ENCODE data around the gene LMBR1L.
"Not testable (repeated sequence)": the region's sequence is repeated elsewhere in the genome, so short reads cannot be mapped to it uniquely, and the experiment has no call there.

Gene LMBR1L

GRCh38 chr12:49138587-49138986 lies 27.9 kb upstream of the LMBR1L start:
- ATAC-seq, result no peak
- TF ChIP-seq ZC3H10 (CRISPR knock-in tag; IDR thresholded peaks at IDR 0.05) (no peak), ZNF565 (CRISPR knock-in tag; conservative IDR thresholded peaks at IDR 0.05; ENCODE audit: low read depth) (no peak), TCF4 (CRISPR knock-in tag; IDR thresholded peaks at IDR 0.05; ENCODE audit: borderline replicate concordance) (no peak), BACH2 (CRISPR knock-in tag; IDR thresholded peaks at IDR 0.05; ENCODE audit: borderline replicate concordance) (no peak)
- TF ChIP-seq, protein P1, sequence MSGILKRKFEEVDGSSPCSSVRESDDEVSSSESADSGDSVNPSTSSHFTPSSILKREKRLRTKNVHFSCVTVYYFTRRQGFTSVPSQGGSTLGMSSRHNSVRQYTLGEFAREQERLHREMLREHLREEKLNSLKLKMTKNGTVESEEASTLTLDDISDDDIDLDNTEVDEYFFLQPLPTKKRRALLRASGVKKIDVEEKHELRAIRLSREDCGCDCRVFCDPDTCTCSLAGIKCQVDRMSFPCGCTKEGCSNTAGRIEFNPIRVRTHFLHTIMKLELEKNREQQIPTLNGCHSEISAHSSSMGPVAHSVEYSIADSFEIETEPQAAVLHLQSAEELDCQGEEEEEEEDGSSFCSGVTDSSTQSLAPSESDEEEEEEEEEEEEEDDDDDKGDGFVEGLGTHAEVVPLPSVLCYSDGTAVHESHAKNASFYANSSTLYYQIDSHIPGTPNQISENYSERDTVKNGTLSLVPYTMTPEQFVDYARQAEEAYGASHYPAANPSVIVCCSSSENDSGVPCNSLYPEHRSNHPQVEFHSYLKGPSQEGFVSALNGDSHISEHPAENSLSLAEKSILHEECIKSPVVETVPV (CRISPR knock-in tag; IDR thresholded peaks at IDR 0.05), result no peak

- ATAC-seq, result no peak
- no peak for TF ChIP-seq BACH2 (CRISPR knock-in tag; IDR thresholded peaks at IDR 0.05; ENCODE audit: borderline replicate concordance)
- TF ChIP-seq OSR1 (CRISPR knock-in tag; IDR thresholded peaks at IDR 0.05), result no peak
- TF ChIP-seq ZNF565 (CRISPR knock-in tag; conservative IDR thresholded peaks at IDR 0.05; ENCODE audit: low read depth), result no peak
- TF ChIP-seq PPARA (CRISPR knock-in tag; IDR thresholded peaks at IDR 0.05; ENCODE audit: borderline replicate concordance), result no peak
- no peak for TF ChIP-seq ZC3H10 (CRISPR knock-in tag; IDR thresholded peaks at IDR 0.05)
- no peak for TF ChIP-seq ZFP30 (CRISPR knock-in tag; IDR thresholded peaks at IDR 0.05)
- no peak for TF ChIP-seq ZNF70 (CRISPR knock-in tag; IDR thresholded peaks at IDR 0.05)
- TF ChIP-seq TOX (CRISPR knock-in tag; IDR thresholded peaks at IDR 0.05; ENCODE audit: borderline replicate concordance), result no peak
- TF ChIP-seq CSDC2 (CRISPR knock-in tag; IDR thresholded peaks at IDR 0.05), result no peak
- no peak for TF ChIP-seq RARB (CRISPR knock-in tag; IDR thresholded peaks at IDR 0.05)
- TF ChIP-seq SNAI2 (CRISPR knock-in tag; IDR thresholded peaks at IDR 0.05), result no peak
- no peak for TF ChIP-seq GLIS3 (CRISPR knock-in tag; IDR thresholded peaks at IDR 0.05)
- TF ChIP-seq ESRRG (CRISPR knock-in tag; IDR thresholded peaks at IDR 0.05), result no peak
Observed at GRCh38 chr12:49137476-49137875, 26.8 kb upstream of the LMBR1L start.

DNA sequence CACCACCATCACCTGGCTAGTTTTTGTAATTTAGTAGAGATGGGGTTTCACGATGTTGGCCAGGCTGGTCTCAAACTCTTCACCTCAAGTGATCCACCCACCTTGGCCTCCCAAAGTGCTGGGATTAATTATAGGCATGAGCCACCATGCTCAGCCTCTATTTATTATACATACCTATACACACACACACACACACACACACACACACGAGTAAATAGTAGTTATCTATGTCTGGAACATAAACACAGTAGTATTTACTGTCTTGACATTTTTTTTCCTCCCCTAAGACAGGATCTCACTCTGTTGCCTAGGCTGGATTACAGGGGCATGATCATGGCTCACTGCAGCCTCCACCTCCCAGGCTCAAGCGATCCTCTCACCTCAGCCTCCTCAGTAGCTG lies 26.4 kb upstream of the LMBR1L start:
- ATAC-seq, result not testable (repeated sequence)

- no peak for ATAC-seq
- no peak for TF ChIP-seq CREB5 (CRISPR knock-in tag; IDR thresholded peaks at IDR 0.05; ENCODE audit: low read depth)
- no peak for TF ChIP-seq ESRRG (CRISPR knock-in tag; IDR thresholded peaks at IDR 0.05)
- TF ChIP-seq, protein P2, sequence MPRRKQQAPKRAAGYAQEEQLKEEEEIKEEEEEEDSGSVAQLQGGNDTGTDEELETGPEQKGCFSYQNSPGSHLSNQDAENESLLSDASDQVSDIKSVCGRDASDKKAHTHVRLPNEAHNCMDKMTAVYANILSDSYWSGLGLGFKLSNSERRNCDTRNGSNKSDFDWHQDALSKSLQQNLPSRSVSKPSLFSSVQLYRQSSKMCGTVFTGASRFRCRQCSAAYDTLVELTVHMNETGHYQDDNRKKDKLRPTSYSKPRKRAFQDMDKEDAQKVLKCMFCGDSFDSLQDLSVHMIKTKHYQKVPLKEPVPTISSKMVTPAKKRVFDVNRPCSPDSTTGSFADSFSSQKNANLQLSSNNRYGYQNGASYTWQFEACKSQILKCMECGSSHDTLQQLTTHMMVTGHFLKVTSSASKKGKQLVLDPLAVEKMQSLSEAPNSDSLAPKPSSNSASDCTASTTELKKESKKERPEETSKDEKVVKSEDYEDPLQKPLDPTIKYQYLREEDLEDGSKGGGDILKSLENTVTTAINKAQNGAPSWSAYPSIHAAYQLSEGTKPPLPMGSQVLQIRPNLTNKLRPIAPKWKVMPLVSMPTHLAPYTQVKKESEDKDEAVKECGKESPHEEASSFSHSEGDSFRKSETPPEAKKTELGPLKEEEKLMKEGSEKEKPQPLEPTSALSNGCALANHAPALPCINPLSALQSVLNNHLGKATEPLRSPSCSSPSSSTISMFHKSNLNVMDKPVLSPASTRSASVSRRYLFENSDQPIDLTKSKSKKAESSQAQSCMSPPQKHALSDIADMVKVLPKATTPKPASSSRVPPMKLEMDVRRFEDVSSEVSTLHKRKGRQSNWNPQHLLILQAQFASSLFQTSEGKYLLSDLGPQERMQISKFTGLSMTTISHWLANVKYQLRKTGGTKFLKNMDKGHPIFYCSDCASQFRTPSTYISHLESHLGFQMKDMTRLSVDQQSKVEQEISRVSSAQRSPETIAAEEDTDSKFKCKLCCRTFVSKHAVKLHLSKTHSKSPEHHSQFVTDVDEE (CRISPR knock-in tag; IDR thresholded peaks at IDR 0.05), result no peak
- TF ChIP-seq ZNF8 (CRISPR knock-in tag; IDR thresholded peaks at IDR 0.05), result no peak
- TF ChIP-seq OSR1 (CRISPR knock-in tag; IDR thresholded peaks at IDR 0.05), result no peak
- TF ChIP-seq, protein P1 (CRISPR knock-in tag; IDR thresholded peaks at IDR 0.05), result no peak
- TF ChIP-seq ARNTL (CRISPR knock-in tag; IDR thresholded peaks at IDR 0.05; ENCODE audit: borderline replicate concordance, low read depth), result no peak
- TF ChIP-seq CSDC2 (CRISPR knock-in tag; IDR thresholded peaks at IDR 0.05), result no peak
- TF ChIP-seq ZC3H10 (CRISPR knock-in tag; IDR thresholded peaks at IDR 0.05), result no peak
- TF ChIP-seq POU6F1 (CRISPR knock-in tag; IDR thresholded peaks at IDR 0.05; ENCODE audit: borderline replicate concordance, low read depth), result no peak
- no peak for TF ChIP-seq GLIS3 (CRISPR knock-in tag; IDR thresholded peaks at IDR 0.05)
- TF ChIP-seq ZFP30 (CRISPR knock-in tag; IDR thresholded peaks at IDR 0.05), result no peak
- no peak for TF ChIP-seq PATZ1 (CRISPR knock-in tag; IDR thresholded peaks at IDR 0.05; ENCODE audit: borderline replicate concordance)
- TF ChIP-seq TOX (CRISPR knock-in tag; IDR thresholded peaks at IDR 0.05; ENCODE audit: borderline replicate concordance), result no peak
- no peak for TF ChIP-seq PPARA (CRISPR knock-in tag; IDR thresholded peaks at IDR 0.05; ENCODE audit: borderline replicate concordance)
Observed at GRCh38 chr12:49133590-49133989, 22.9 kb upstream of the LMBR1L start.

All from SK-N-SH treated with all-trans-retinoic acid at 6 μM for 48 hours (cell line).